ENCODE measurements around the gene RYR2.

GRCh38 chr1:237279629-237280028, 237.6 kb downstream of the RYR2 start:
- TF ChIP-seq, protein P1, sequence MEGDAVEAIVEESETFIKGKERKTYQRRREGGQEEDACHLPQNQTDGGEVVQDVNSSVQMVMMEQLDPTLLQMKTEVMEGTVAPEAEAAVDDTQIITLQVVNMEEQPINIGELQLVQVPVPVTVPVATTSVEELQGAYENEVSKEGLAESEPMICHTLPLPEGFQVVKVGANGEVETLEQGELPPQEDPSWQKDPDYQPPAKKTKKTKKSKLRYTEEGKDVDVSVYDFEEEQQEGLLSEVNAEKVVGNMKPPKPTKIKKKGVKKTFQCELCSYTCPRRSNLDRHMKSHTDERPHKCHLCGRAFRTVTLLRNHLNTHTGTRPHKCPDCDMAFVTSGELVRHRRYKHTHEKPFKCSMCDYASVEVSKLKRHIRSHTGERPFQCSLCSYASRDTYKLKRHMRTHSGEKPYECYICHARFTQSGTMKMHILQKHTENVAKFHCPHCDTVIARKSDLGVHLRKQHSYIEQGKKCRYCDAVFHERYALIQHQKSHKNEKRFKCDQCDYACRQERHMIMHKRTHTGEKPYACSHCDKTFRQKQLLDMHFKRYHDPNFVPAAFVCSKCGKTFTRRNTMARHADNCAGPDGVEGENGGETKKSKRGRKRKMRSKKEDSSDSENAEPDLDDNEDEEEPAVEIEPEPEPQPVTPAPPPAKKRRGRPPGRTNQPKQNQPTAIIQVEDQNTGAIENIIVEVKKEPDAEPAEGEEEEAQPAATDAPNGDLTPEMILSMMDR (IDR thresholded peaks at IDR 0.05): no peak
- no peak for TF ChIP-seq POLR2A (IDR thresholded peaks at IDR 0.05)
